ENCODE results near the gene AGAP3.

GRCh38 chr7:151131224-151131591 is 44.9 kb downstream of the AGAP3 start:
- TF ChIP-seq CTCF (IDR thresholded peaks at IDR 0.05) = no peak
- TF ChIP-seq SIN3A (IDR thresholded peaks at IDR 0.05; ENCODE audit: borderline replicate concordance, insufficient read depth, low read depth, low read length) = no peak

All from Panc1 (cell line).